Measurements from ENCODE around the gene MED22.
A peak's percentile ranks its signal among the peaks of the same experiment; 100 is the strongest.

Gene MED22

GRCh38 chr9:133371261-133371711 is 23.4 kb upstream of the MED22 start:
- CTCF ChIA-PET: interaction anchor here (0.5 to 2.4 kb wide), 5 partner anchors 9 to 355 kb away, joined by 3 to 9 read pairs (median 4); no protein-coding TSS in a partner anchor
- H3K9me3 ChIP-seq (ENCODE audit: control insufficient read depth, insufficient read depth, low read depth, low read length): no peaks in the 10 kb centered on the region
- peaks cover 7 to 66% of the 10 kb centered on the region in 2 experiments; a peak in 2 of 3 replicates for H3K36me3 ChIP-seq (ENCODE audit: control insufficient read depth in 2 of 2, insufficient read depth in 1 of 2, low read length in 2 of 2)
- H3K4me3 ChIP-seq (ENCODE audit: low read depth, low read length): no peak overlapping the region
- POLR2A ChIA-PET: interaction anchor here (1.1 to 3.8 kb wide), 6 partner anchors 9 to 88 kb away, joined by 4 to 24 read pairs (median 8); partner anchors contain the start of genes CACFD1, MED22, RPL7A and SURF1
- no peaks in the 10 kb centered on the region for H3K4me1 ChIP-seq (ENCODE audit: control insufficient read depth, insufficient read depth, low read length)
- no peak overlapping the region for H3K27ac ChIP-seq (ENCODE audit: extremely low read depth, low read depth, low read length)
- TF ChIP-seq ZBTB21 (tag by site-specific recombination; IDR thresholded peaks at IDR 0.05) (no peak), ZNF148 (tag by site-specific recombination; IDR thresholded peaks at IDR 0.05; ENCODE audit: borderline replicate concordance) (no peak), ZNF449 (tag by site-specific recombination; IDR thresholded peaks at IDR 0.05) (peak; percentile 70), WT1 (tag by site-specific recombination; IDR thresholded peaks at IDR 0.05) (peak; percentile 48; the same call in 1 of the 2 replicates), KLF10 (tag by site-specific recombination; IDR thresholded peaks at IDR 0.05) (no peak), ZNF211 (tag by site-specific recombination; IDR thresholded peaks at IDR 0.05; ENCODE audit: low read depth) (no peak), ZNF114 (tag by site-specific recombination; IDR thresholded peaks at IDR 0.05) (no peak), PRDM10 (tag by site-specific recombination; IDR thresholded peaks at IDR 0.05) (no peak), ZNF610 (tag by site-specific recombination; IDR thresholded peaks at IDR 0.05; ENCODE audit: borderline replicate concordance) (no peak), AEBP2 (tag by site-specific recombination; IDR thresholded peaks at IDR 0.05; ENCODE audit: borderline replicate concordance) (no peak), BCL11B (tag by site-specific recombination; IDR thresholded peaks at IDR 0.05; ENCODE audit: low read depth) (no peak), ZNF404 (tag by site-specific recombination; IDR thresholded peaks at IDR 0.05) (no peak), SCRT1 (tag by site-specific recombination; IDR thresholded peaks at IDR 0.05; ENCODE audit: borderline replicate concordance) (no peak), ZNF664 (tag by site-specific recombination; IDR thresholded peaks at IDR 0.05) (no peak), ZNF416 (tag by site-specific recombination; IDR thresholded peaks at IDR 0.05) (no peak), ZNF175 (tag by site-specific recombination; IDR thresholded peaks at IDR 0.05) (no peak), ZNF76 (tag by site-specific recombination; IDR thresholded peaks at IDR 0.05; ENCODE audit: borderline replicate concordance, low read depth) (no peak), ZBTB44 (tag by site-specific recombination; IDR thresholded peaks at IDR 0.05) (no peak), ZNF184 (tag by site-specific recombination; IDR thresholded peaks at IDR 0.05) (no peak), OSR2 (tag by site-specific recombination; IDR thresholded peaks at IDR 0.05) (no peak)
- TF ChIP-seq, protein P1, sequence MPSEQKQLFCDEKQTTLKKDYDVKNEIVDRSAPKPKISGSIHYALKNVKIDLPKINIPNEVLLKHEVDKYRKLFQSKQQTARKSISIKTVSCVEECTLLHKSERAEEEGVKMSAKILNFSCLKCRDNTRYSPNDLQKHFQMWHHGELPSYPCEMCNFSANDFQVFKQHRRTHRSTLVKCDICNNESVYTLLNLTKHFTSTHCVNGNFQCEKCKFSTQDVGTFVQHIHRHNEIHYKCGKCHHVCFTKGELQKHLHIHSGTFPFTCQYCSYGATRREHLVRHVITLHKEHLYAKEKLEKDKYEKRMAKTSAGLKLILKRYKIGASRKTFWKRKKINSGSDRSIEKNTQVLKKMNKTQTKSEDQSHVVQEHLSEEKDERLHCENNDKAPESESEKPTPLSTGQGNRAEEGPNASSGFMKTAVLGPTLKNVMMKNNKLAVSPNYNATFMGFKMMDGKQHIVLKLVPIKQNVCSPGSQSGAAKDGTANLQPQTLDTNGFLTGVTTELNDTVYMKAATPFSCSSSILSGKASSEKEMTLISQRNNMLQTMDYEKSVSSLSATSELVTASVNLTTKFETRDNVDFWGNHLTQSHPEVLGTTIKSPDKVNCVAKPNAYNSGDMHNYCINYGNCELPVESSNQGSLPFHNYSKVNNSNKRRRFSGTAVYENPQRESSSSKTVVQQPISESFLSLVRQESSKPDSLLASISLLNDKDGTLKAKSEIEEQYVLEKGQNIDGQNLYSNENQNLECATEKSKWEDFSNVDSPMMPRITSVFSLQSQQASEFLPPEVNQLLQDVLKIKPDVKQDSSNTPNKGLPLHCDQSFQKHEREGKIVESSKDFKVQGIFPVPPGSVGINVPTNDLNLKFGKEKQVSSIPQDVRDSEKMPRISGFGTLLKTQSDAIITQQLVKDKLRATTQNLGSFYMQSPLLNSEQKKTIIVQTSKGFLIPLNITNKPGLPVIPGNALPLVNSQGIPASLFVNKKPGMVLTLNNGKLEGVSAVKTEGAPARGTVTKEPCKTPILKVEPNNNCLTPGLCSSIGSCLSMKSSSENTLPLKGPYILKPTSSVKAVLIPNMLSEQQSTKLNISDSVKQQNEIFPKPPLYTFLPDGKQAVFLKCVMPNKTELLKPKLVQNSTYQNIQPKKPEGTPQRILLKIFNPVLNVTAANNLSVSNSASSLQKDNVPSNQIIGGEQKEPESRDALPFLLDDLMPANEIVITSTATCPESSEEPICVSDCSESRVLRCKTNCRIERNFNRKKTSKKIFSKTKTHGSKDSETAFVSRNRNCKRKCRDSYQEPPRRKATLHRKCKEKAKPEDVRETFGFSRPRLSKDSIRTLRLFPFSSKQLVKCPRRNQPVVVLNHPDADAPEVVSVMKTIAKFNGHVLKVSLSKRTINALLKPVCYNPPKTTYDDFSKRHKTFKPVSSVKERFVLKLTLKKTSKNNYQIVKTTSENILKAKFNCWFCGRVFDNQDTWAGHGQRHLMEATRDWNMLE (tag by site-specific recombination; conservative IDR thresholded peaks at IDR 0.05; ENCODE audit: low read depth): no peak

Measured in HEK293 (cell line).